ENCODE results near the gene C2orf72.
"Not testable (repeated sequence)": the region's sequence is repeated elsewhere in the genome, so short reads cannot be mapped to it uniquely, and the experiment has no call there.

Gene C2orf72

DNA sequence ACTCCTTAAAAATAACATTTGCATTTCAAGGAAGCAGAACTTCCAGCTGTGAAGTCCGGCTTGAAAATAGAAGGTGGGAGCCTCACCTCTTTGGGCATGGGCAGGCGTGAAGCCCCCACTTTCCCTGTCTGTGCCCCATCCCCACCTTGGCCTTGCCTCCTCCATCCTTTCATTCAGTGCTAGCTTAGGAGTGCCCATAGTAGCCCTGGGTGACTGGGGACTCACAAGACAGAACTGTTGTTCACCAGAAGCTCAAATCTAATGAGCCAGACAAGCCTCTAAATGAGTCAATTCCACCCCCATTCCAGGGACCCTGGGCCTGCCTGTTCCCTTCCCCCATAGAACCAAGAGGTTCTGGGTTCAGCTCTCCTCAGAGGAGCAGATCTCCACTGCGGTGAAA is 21.4 kb upstream of the C2orf72 start:
- no peak for DNase-seq

DNA sequence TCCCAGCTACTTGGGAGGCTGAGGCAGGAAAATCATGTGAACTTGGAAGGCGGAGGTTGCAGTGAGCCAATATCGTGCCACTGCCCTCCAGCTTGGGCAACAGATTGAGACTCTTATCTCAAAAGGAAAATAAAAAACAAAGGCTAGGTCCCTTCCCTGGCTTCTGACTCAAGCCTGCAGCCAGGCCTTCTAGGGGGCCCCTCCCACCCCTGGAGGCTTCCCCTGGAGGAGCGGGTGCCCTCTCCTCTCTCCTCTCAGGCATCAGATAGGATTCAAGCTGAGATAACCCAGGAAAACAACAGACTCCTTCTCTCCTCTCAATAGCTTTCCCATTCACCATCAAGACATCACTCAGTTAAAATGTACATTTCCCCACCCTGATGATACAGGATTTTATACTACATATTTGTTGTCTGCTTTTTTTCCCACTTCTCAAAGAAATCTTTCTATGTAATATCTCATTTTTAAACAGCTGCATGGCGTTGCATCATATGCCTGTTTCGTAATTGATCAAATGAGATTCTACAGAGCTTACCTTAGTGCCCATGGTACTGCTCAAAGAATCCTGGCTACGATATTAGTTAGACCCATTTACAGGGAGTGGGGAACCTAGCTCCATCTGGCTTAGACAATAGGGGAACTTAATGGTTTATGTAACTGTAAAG is 20.6 kb upstream of the C2orf72 start:
- DNase-seq = no peak

DNA sequence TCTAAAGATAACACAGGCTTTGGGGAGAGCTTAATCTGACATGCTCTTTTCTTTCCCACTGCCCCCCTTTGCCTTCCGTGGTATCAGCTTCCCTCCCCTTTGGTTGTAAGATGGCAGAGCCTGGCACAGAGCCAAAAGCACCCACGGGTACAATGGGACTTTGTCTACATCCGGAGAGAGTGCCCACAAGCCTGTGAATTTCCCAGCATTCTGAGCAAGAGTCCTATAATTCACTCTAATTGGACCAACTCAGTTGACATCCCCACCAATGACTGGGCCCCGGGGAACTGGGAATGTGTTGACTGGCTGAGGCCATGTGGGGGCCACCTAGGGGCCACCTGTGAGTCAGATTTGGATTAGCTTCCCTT is 20.1 kb upstream of the C2orf72 start:
- DNase-seq = no peak

DNA sequence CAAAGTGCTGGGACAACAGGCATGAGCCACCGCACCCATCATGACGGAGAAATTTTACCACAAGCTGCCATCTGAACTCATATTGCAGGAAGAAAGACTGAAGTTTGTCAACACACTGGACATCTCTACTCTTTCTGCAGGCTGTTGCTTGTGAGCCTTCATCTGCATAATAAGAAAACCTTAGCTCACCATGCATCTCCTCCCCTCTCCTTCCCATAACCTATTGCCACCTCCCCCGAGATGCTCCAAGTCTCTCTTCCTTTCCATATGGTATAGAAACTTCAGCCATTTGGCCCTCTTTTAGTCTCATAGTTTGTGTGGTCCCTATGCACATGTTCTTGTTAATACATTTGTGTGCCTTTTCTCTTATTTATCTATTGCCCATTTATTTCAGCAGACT is 19.1 kb upstream of the C2orf72 start:
- no peak for DNase-seq

DNA sequence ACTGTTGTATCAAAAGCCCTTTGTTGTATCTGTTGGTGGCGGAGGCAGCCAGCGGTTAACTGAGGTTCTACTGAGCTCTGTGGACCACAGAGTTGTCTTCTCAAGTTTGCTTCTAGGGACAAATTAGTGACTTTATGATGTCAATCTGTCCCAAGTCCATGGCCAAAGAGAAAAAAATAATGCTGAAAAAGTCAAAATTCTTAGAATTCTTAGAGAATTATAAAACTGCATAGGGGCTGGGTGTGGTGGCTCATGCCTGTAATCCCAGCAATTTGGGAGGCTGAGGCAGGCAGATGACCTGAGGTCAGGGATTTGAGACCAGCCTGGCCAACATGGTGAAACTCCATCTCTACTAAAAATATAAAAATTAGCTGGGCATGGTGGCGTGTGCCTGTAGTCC is 12.3 kb upstream of the C2orf72 start:
- not testable (repeated sequence) for DNase-seq

DNA sequence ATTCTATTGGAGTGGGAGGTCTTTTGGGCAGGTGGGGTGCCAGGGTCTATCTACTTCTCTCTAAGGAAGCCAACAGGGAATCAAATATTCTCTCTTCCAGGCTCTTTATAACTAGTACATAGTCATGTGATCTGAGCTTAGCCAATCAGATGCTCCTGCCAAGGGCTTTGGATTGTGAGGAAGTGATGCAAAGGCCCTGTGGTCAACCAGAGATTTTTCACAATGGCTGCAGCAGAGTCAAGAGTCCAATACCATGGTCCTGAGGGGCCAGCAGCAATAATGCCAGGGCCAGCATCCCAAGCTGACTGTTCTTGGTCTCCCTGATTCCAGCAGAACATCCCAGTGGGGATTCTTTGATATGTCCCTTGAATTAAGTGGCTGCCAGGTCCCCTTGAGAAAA is 8.4 kb upstream of the C2orf72 start:
- DNase-seq = no peak

DNA sequence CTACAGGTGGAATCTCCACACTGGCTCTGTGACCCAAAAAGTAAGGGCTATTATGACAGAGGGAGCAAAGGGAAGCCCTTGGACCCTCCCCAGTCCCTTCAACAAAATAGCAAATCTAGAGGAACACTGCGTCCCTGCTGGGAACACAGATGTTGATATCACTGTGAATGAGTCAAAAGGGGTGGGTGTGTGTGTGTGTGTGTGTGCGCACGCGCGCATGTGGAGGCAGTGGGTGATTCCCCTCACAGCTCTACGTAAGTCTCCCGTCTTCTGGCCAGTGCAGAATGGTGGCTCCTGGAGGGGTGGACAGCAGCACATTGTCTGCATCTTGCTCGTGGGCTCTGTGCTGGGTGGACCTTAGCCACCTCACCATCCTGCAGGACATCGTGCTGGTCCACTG is 7.8 kb upstream of the C2orf72 start:
- no peak for DNase-seq

DNA sequence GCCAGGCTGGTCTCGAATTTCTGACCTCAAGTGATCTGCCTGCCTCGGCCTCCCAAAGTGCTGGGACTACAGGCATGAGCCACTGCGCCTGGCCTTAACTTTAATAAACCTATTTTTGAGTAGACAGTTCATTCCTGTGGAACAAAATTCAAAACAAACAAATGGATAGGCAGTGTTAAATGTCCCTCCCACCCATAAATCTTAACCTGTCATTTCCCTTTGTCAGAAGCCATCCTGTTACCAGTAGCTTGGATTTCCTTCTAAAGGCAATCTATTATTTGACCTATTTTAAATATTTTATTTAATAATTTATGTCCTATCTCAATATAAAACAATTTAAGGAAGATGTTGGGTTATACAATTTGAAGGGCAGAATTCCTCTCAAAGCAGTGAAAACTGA is 6.6 kb upstream of the C2orf72 start:
- no peak for DNase-seq

DNA sequence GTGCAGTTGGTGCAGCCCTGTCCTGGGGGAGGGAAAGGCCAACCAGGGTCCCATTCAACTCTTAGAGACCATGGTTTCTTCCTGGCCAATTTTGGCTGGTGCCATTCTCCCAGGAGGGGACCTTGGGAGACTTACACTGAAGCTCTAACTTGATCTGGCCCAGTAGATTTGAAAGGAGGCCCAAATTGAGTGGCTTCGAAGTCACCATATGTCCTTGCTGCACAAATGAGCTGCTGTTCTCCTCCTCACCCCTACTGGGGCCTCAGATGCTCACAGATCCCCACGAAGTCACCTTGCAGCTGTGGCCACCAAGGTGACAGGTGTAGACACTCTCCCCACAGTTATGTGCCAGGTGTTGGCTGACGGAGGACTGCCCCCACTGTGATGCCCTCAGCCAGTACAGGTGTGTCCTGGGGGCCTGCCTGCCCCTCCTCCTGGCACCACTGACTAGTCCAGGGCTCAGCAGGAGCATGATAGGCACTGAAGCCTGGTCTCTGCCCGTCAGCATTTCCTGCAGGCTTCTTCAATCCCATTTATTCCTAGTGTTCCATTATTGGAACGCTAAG is 4.7 kb upstream of the C2orf72 start:
- DNase-seq = no peak

DNA sequence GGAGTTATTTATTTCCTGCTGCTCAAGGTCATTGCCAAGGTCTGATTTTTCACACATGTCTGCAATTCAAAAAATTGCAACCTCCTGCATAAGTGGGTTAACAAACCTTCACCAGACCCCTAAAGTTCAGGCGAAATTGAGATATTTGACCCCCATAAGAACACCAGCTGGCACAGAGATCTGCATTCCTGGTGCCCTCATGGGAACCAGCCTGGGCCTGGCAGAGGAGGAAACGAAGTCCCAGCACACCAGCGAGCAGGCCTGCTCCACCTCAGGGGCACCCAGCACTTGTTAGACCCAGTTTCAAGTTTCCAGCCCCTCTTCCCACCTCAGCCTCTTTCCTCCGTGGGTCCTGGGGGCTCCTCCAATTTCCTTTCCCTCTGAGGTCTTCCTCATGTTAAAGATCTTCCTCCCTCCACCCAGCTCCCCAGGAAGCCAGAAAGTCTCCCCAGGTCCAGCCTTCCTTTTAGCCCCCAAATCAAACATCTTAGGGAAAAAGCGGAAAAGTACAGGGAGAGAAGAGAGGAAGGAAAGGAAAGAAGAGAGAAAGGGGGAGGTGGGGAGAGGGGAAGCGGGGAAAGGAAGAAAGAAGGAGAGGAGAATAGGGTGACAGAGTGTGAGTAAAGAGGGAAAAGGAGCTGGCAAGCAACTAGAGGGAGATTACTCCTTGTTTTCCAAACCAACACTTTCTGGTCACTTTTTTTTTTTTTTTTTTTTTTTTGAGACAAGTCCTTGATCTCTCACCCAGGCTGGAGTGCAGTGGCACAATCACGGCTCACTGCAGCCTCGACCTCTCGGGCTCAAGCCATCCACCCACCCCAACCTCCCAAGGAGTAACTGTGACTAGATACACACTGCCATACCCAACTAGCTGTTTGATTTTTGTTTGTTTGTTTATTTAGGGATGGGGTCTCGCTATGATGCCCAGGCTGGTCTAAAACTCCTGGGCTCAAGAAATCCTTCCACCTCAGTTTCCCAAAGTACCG is 3.9 kb upstream of the C2orf72 start:
- DNase-seq = no peak

DNA sequence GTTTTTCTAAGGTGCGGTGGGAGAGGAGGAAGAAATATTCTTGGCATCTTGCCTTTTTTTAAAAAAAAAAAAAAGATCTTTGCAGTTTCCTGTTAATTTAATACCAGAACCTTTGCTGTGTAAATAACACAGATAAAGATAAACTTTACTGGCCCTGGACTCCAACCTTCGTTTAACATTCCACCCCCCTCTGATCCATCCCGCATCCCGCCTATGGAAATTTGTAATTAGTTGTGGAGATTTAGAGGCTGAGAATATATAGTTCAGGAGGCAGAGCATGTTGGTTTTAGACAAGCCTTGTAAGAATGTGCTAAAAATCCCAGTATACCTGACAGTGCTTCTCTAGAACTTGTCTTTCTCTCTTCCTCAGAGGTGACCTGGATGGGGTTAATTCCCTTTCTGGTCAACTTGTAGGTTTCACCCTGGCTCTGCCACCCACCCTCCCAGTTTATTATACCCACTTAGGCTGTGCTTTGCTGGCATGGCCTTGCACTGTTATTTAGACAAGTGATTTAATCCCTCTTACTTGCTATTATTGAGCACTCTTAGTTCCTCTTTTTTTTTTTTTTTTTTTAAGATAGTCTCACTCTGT is 2.9 kb upstream of the C2orf72 start:
- no peak for DNase-seq

DNA sequence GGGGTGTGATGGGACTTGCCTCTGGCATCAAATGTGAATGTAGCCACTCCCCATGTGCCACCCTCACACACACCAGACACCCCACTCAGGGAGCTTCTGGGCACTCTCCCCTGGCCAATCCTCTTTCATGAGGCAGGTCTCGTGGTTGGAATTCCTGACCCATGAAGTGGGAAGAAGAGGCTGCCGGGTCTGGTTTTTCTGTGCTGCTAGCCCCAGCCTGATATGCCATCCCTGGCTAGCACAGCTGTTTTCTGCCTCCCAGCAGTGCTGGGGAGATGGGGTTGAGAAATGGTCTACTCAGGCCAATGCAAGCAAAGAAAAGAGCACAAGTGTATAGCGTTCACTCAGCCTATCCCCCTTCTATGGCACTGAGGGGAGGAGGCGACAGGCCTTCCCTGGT is 1.2 kb upstream of the C2orf72 start:
- DNase-seq = no peak

DNA sequence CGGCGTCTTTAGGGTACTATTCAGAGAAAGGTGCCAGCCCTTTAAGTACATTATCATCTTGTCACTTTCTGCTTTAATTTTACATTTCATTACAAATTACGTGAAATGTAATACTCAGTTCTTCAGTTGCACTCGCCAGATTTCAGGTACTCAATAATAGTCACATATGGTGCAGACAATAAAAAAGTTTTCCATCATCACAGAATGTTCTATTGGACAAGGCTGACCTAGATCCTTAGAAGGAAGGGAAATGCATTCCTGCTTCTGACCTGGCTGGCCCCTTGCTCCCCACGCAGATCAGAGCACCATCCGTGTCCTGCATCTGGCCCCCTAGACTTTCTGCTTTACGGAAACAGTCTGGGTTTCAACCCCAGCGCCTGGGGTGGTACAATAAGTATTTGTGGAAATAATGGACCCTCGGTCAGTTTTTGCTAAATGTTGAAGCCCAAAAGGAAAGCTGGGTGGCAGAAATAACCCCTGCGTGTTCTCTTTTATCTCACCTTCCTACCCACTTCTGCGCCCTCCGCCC is 681 bp upstream of the C2orf72 start:
- DNase-seq = no peak

DNA sequence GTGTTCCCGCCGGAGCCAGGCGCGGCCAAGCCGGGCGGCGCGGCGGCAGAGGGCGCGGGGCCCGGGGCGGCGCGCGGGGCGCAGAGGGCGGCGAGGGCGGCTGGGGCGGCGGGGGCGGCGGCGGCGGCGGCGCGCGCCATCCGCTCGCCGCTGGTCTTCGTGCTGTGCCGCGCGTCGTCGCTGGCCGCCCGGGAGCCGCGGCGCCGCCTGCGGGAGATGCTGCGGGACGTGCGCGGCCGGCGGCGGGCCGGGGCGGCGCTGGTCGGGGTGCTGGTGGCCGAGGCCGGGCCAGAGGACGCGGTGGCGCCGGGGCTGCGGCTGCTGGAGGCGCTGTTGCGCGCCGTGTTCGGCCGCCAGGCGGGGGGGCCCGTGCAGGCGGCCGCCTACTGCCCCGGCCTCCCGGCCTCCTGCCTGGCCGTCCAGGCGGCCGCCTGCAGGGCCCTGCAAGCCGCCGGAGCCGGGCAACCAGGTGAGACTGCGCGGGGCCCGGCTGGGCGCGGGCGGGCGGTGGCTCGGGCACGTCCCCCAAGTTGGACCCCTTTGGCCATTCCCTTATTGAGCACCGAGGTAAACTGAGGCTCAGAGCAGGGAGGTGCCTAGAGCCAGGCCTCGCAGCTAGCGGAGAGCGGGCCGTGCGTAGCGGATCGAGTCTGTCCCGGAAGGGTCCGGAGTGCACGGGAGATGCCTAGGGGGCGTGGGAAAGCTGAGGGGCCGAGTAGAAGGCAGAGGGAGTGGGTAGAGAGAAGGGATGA is 584 bp downstream of the C2orf72 start:
- DNase-seq = no peak

DNA sequence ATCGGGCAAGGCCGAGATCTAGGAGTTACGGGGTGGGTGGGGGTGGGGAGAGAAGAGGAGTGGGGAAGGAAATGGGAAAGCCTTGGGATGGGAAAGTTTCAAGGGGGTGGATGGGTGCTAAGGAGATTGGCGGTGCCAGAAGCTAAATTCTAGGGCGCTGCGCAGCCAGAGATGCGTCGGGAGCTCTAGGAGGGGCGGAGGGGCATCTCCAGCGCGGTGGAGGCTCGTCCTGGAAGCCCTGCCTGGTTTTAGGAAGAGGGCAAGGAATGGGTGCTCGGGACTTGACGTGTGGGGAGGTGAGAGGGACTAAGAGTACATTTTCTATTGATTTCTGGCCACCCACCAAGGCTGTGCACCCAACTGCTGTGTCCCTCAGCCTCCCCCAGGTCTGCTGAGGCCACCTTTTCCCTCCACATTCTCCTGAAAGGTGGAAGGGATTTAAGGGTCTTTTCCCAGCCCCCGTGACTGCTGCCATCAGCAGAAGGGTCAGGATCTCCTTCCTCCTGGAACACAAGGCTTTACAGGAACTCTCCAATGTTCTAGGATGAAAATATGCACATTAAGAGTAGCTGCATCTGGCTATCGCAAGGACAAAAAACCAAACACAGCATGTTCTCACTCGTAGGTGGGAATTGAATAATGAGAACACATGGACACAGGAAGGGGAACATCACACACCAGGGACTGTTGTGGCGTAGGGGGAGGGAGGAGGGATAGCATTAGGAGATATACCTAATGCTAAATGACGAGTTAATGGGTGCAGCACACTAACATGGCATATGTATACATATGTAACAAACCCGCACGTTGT is 1.4 kb downstream of the C2orf72 start:
- DNase-seq = no peak

DNA sequence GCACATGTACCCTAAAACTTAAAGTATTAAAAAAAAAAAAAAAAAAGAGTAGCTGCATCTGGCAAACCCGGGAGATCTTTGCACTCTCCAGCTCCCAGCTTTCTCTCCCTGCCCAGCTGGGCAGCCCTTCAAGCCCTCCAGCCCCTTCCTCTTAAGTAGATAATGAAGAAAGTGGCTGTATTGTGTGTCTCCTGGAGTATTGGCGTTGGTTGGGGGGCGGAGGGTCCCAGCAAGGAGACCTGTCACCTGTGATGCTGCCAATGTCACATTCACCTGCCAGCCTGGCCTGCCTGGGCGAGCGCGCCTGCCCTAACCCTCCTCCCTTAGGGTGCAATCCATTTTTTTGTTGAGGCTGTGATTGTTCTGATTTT is 2.0 kb downstream of the C2orf72 start:
- no peak for DNase-seq

DNA sequence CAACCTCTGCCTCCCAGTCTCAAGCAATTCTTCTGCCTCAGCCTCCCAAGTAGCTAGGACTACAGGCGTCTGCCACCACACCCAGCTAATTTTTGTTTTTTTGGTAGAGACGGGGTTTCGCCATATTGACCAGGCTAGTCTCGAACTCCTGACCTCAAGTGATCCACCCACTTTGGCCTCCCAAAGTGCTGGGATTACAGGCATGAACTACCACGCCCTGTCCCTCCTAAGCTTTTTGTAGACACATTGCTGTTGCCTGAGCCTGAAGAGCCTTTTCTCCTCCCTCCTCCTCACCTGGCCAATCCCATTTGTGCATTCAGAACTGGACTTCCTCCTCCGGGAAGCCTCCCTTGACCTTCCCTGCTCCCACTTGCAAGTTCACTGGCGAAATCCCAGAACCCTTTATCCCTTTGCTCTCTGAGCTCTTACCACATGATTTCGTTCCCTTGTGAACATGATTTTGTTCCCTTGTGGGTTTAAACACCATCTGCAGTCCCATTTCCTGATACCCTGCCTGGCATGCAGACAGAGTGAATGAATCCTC is 2.6 kb downstream of the C2orf72 start:
- DNase-seq = no peak

DNA sequence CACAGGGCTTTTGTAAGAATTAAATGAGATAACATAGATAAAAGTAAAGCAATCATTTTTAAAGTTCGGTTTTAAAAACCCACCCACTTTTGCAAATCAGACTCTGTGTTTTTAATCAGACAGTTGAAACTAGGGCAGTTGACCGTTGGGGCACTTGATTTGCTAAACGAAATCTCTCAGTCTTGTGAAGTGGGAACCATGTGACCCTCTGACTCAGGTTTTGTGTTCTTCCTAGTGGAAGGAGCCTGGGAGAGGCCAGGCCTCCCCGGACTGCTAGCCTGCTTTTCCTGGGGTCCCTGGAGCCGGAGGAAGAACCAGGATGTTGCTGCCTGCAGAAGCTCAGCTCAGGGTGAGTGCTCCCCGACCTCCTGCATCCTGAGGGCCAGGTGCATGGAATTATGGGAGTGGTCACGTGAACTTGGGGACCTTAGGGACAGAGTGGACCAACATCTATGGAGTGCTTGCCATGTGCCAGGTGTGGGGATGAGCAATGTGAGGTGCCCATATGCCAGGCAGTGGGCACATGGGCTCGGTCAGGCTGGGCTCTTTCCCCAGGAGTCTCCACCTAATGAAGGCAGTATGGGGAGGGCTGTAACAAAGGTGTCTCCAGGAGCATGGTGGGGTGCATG is 3.9 kb downstream of the C2orf72 start:
- DNase-seq = no peak

DNA sequence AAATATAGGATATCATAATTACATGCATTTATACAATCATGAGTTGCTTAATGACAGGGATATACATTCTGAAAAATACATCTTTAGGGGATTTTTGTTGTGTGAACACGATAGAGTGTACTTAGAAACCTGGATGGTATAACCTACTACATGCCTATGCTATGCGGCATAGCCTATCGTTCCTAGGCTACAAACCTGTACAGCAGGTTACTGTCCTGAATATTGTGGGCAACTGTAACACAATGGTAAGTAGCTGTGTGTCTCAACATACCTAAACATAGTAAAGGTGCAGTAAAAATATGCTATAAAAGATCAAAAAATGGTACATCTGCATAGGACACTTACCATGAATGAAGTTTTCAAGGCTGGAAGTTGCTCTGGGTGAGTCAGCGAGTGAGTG is 6.5 kb downstream of the C2orf72 start:
- DNase-seq = no peak

DNA sequence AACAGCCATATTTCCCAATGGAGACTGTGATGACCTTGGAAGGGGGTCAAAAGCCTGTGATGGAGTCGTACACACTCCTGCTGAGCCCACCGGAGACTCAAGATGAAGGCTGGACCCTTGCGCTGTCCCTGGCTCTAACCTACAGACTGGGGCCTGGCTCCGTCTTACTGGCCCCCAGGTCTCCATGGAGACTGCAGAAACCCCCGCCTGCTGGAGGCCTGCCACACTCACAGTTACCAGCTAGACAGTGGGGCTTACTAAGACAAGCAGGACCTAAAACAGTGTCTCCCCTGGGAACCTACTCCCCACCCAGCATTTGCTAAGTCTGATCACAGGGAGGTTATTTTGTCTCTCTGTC is 9.6 kb downstream of the C2orf72 start:
- no peak for DNase-seq

DNA sequence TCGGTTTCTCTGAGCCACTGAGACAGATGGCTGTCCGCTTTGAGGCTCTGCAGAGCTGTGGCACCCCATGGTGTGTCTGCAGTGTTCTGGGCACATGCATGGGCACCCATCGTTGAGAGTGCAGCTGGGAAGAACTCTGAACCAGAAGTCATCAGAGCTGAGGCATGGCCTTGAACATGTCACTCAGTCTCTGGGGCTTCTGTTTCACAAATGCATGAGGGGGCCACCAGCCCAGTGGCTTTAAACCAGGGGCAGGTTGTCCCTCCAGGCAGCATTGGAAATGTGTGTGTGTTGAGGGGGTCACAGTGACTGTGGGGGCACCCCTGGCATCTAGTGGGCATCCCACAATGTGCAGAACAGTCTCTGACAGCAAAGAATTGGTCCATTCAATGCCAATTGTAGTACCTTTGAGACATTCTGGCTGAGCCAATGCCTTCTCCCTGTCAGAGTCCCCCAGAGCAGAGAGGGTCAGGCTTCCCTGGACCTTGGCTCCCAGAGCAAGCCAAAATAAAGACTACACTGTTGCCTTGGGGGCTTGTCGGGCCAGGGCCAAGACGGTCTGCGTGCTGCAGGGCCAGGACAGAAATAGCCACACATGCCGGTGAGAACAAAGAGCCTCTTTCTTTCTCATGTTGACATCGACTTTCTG is 10.1 kb downstream of the C2orf72 start:
- DNase-seq = no peak
